ENCODE results near the gene RPL22L1.
"Not testable (repeated sequence)": the region's sequence is repeated elsewhere in the genome, so short reads cannot be mapped to it uniquely, and the experiment has no call there.

The RPL22L1 gene

DNA sequence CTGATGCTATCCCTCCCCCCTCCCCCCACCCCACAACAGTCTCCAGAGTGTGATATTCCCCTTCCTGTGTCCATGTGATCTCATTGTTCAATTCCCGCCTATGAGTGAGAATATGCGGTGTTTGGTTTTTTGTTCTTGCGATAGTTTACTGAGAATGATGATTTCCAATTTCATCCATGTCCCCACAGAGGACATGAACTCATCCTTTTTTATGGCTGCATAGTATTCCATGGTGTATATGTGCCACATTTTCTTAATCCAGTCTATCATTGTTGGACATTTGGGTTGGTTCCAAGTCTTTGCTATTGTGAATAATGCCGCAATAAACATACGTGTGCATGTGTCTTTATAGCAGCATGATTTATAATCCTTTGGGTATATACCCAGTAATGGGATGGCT is 8.7 kb upstream of the RPL22L1 start:
- DNase-seq (ENCODE audit: low read depth in 1 of 2, low spot score in 1 of 2), result not testable (repeated sequence)

DNA sequence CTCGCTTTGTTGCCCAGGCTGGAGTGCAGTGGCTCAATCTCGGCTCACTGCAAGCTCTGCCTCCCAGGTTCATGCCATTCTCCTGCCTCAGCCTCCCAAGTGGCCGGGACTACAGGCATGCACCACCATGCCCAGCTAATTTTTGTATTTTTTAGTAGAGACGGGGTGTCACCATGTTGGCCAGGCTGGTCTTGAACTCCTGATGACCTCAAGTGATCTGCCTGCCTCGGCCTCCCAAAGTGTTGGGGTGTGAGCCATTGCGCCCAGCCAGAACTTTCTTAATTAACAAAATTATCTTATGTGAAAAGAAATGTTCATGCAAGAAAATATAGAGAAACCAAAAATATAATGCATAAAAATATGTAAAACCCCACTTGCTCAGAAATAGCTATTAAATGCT is 7.3 kb upstream of the RPL22L1 start:
- not testable (repeated sequence) for DNase-seq (ENCODE audit: low read depth in 1 of 2, low spot score in 1 of 2)

GRCh38 chr3:170876537-170876936 is 6.5 kb upstream of the RPL22L1 start:
- no peak for DNase-seq (ENCODE audit: low read depth in 1 of 2, low spot score in 1 of 2)

GRCh38 chr3:170869239-170869590 is 780 bp downstream of the RPL22L1 start:
- no peak for DNase-seq (ENCODE audit: low read depth in 1 of 2, low spot score in 1 of 2)

- DNase-seq (ENCODE audit: low read depth in 1 of 2, low spot score in 1 of 2), result no peak
Observed at GRCh38 chr3:170868577-170869238, 1.3 kb downstream of the RPL22L1 start.

DNA sequence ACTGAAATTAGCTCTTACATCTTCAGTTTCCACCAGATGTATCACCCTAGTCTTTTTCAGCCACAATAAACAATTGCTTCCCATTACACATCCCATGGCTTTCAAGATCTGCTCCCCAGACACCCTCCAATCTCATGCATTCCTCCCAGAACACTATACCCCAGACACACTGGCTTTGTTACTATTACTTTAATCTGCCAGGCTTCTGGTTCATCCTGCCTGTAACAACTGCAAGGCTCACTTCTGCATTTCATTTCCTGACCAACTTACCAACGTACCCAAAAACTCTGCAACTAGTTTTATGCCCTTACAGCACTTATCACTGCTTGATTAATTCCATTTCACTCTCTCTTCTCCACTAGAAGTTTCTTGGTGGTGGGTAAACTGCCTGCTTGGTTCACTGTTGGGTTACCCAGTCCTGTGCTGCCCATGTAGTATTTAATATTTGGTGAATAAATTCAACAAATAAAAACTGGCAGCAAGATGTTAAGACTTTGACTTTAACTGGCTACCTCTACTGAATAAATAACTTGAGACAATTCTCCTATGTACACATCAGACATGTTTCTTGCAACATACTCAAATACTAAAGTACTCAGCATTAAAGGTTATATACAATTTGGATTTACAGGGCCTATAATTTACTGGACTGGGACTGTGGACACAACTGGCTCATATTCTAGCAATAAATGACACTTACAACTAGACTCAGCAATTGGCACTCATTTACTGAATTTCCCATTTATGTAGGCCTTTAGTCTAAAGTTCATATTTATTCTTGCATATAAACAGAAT is 2.7 kb downstream of the RPL22L1 start:
- DNase-seq (ENCODE audit: low read depth in 1 of 2, low spot score in 1 of 2), result no peak

DNA sequence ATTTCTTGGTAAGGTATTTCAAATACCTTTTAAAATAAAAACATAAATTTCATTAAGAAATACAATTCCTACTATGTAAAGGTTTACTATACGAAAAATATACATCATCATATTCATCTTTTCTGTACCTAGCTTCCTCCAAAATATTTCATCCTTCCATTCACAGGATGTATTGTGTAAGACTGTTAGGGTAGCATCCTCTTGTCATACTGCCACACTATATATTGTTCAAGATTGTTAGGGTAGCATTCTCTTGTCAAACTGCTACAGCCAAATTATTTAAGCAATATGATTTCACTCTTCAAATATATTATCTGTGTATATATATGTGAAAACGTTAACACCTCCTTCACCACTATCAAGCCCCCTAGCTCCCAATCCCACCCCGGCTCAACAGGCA is 3.5 kb downstream of the RPL22L1 start:
- DNase-seq (ENCODE audit: low read depth in 1 of 2, low spot score in 1 of 2), result no peak

GRCh38 chr3:170865209-170866094 is 4.5 kb downstream of the RPL22L1 start:
- no peak for DNase-seq (ENCODE audit: low read depth in 1 of 2, low spot score in 1 of 2)

- DNase-seq (ENCODE audit: low read depth in 1 of 2, low spot score in 1 of 2), result no peak
Observed at GRCh38 chr3:170864525-170865208, 5.3 kb downstream of the RPL22L1 start.

- DNase-seq (ENCODE audit: low read depth in 1 of 2, low spot score in 1 of 2), result no peak
Observed at GRCh38 chr3:170863816-170864215, 6.2 kb downstream of the RPL22L1 start.

DNA sequence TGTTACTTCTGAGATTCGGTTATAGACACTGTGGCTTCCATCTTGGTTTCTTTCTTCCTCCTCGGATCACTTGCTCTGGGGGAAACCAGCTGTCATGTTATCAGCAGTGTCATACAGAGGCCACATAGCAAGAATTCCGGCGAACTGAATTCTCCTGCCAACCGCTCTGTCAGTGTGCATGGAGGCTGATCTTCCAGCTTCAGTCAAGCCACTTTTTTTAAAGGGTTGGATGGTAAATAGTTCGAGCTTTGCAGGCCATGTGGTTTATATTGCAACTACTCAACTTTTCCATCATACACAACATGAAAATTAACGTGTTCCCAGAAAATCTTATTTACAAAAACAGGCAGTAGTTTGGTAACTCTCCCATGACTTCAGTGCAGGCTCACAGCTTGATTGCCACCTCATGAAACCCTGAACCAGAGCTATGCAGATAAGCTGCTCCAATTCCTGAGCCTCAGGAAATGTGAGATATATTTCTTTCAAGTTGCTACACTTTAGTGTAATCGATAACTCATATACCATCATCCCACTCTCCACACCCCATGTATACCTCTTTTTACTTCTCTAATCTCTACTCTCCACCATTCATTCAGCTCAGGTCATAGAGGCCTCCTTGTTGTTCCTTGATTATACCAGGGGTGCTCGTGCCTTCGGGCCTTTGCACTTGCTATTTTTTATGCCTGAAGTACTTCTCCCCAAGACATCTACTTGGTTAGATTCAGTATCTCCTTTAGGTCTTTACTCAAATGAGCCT is 7.2 kb downstream of the RPL22L1 start:
- DNase-seq (ENCODE audit: low read depth in 1 of 2, low spot score in 1 of 2), result no peak

- no peak for DNase-seq (ENCODE audit: low read depth in 1 of 2, low spot score in 1 of 2)
Observed at GRCh38 chr3:170858599-170858998, 11.4 kb downstream of the RPL22L1 start.

DNA sequence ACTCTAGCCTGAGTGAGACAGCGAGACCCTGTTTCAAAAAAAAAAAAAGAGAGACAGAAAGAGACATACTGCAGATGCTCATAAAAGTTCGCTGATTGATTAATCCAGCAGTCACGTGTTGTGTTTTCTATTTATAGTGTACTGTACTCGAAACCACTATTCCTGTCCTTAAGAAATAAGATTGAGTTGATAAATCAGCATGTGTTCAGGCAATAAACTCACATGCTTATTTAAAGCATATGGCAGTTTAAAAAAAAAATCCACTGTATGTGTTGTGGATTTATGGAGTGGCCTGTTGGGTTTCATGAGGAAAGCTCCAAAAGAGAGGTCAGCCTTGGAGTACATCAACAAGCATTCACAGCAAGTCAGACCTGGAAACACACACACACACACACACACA is 17.7 kb downstream of the RPL22L1 start:
- DNase-seq (ENCODE audit: low read depth in 1 of 2, low spot score in 1 of 2), result no peak

- DNase-seq (ENCODE audit: low read depth in 1 of 2, low spot score in 1 of 2), result no peak
Observed at GRCh38 chr3:170848292-170848917, 21.6 kb downstream of the RPL22L1 start.

- DNase-seq (ENCODE audit: low read depth in 1 of 2, low spot score in 1 of 2), result no peak
Observed at GRCh38 chr3:170844377-170844776, 25.6 kb downstream of the RPL22L1 start.

- no peak for DNase-seq (ENCODE audit: low read depth in 1 of 2, low spot score in 1 of 2)
Observed at GRCh38 chr3:170840291-170840859, 29.6 kb downstream of the RPL22L1 start.

DNA sequence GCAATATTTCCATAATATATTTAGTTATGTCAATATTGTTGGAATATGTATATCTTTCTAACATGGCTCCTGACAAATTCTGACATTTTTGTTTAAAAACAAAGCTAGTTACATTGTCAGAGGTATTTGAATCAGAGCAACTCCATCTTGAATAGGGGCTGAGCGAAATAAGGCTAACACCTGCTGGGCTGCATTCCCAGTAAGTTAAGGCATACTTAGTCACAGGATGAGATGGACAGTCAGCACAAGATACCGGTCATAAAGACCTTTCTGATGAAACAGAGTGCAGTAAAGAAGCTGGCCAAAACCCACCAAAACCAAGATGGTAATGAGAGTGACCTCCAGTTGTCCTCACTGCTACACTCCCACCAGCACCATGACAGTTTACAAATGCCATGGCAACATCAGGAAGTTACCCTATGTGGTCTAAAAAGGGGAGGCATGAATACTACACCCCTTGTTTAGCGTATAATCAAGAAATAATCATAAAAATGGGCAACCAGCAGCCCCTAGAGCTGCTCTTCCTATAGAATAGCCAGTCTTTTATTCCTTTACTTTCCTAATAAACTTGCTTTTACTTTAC is 30.4 kb downstream of the RPL22L1 start:
- no peak for DNase-seq (ENCODE audit: low read depth in 1 of 2, low spot score in 1 of 2)

- DNase-seq (ENCODE audit: low read depth in 1 of 2, low spot score in 1 of 2), result no peak
Observed at GRCh38 chr3:170836491-170836890, 33.5 kb downstream of the RPL22L1 start.

- DNase-seq (ENCODE audit: low read depth in 1 of 2, low spot score in 1 of 2), result no peak
Observed at GRCh38 chr3:170835336-170835735, 34.7 kb downstream of the RPL22L1 start.
